OCI-LY3 (cell line): ENCODE data around the gene TXLNA.

Experiments used
- H2AFZ ChIP-seq: fragments of 200-600, 300-600 bp; shearing (Covaris generic); 2 replicates; pipeline ENCODE4 v1.6.0; 2014; ENCODE audit warnings: antibody characterized with exemption, low read depth, low read length
- H3K27ac ChIP-seq: fragments of 200-600, 300-600 bp; sonication (generic); 2 replicates; pipeline ENCODE4 v1.5.1; 2014; ENCODE audit warnings: mild to moderate bottlenecking, low read length, moderate library complexity, mixed read lengths
- H3K27me3 ChIP-seq: fragments of 200-600, 300-600 bp; sonication (generic); 2 replicates; pipeline ENCODE4 v1.6.1; 2014; ENCODE audit warnings: low read depth, low read length, mixed read lengths
- H3K36me3 ChIP-seq: fragments of 200-600, 300-600 bp; sonication (generic); replicated peaks from 2 replicates; pipeline ENCODE3; 2014; ENCODE audit warnings: low read depth, low read length, mixed read lengths
- H3K4me1 ChIP-seq: fragments of 300-600, 200-600 bp; sonication (generic); 2 replicates; pipeline ENCODE4 v1.6.1; 2014; ENCODE audit warnings: low read length, mixed read lengths
- H3K4me2 ChIP-seq: fragments of 200-600, 300-600 bp; sonication (generic); 2 replicates; pipeline ENCODE4 v1.6.1; 2014; ENCODE audit warnings: low read length, mixed read lengths
- H3K4me3 ChIP-seq: fragments of 300-600, 200-600 bp; sonication (generic); 2 replicates; pipeline ENCODE4 v1.5.1; 2014; ENCODE audit warnings: antibody characterized with exemption, mild to moderate bottlenecking, low read length, moderate library complexity
- H3K79me2 ChIP-seq: fragments of 300-600, 200-600 bp; shearing (Covaris generic); 2 replicates; pipeline ENCODE4 v1.6.1; 2014; ENCODE audit warnings: mild to moderate bottlenecking, low read length, mixed read lengths
- H3K9ac ChIP-seq: fragments of 300-600, 200-600 bp; shearing (Covaris generic); 2 replicates; pipeline ENCODE4 v1.6.0; 2014; ENCODE audit warnings: mild to moderate bottlenecking, low read length, moderate library complexity
- H3K9me3 ChIP-seq: fragments of 200-600, 300-600 bp; shearing (Covaris generic); 2 replicates; pipeline ENCODE4 v1.6.1; 2014; ENCODE audit warnings: low read length, mixed read lengths; ENCODE audit not compliant: insufficient read depth
- H4K20me1 ChIP-seq: fragments of 200-600, 300-600 bp; sonication (generic); 2 replicates; pipeline ENCODE4 v1.6.1; 2016; ENCODE audit warnings: low read length, mixed read lengths; ENCODE audit not compliant: insufficient read depth
- CTCF ChIP-seq: fragments of 200-600, 300-600 bp; sonication (generic); IDR thresholded peaks from 2 replicates; pipeline ENCODE4 v1.5.1; 2014; ENCODE audit warnings: antibody characterized with exemption, low read length, low read depth
- EZH2phosphoT487 ChIP-seq: fragments of 200-600 bp; shearing (Covaris generic); IDR thresholded peaks from 2 replicates; pipeline ENCODE4 v1.6.1; 2018; ENCODE audit warnings: antibody characterized with exemption, mixed run types, low read depth

Gene TXLNA

GRCh38 chr1:32172621-32173245 lies 6.7 kb upstream of the TXLNA start:
- Histone ChIP-seq H3K36me3 (peaks cover 32% of the 10 kb centered on the region), H3K4me3 (no peak overlapping the region)

GRCh38 chr1:32178380-32179192 lies 889 bp upstream of the TXLNA start:
- H2AFZ ChIP-seq: no peak overlapping the region
- H3K79me2 ChIP-seq: peaks cover 36% of the 10 kb centered on the region
- peaks cover 18% of the 10 kb centered on the region for H3K4me1 ChIP-seq
- peak overlapping the region; percentile 94 for H3K4me2 ChIP-seq
- H3K4me3 ChIP-seq: peak overlapping the region; percentile 94
- no peaks in the 10 kb centered on the region; the same call in 1 of the 2 replicates for H4K20me1 ChIP-seq
- peaks cover 24% of the 10 kb centered on the region for H3K36me3 ChIP-seq
- H3K9ac ChIP-seq: peak overlapping the region; percentile 96
- no peak for TF ChIP-seq EZH2phosphoT487
- no peak for TF ChIP-seq CTCF
- no peaks in the 10 kb centered on the region for H3K9me3 ChIP-seq
- H3K27ac ChIP-seq: peak overlapping the region; percentile 76
- H3K27me3 ChIP-seq: no peaks in the 10 kb centered on the region

More at GRCh38 chr1:32172621-32173245, 6.7 kb upstream of the TXLNA start:
- Histone ChIP-seq H4K20me1 (no peaks in the 10 kb centered on the region), H3K27me3 (no peaks in the 10 kb centered on the region), H2AFZ (no peak overlapping the region), H3K27ac (no peak overlapping the region), H3K9me3 (no peaks in the 10 kb centered on the region), H3K4me1 (peaks cover 12% of the 10 kb centered on the region), H3K4me2 (no peak overlapping the region), H3K79me2 (no peaks in the 10 kb centered on the region; the same call in 1 of the 2 replicates), H3K9ac (no peak overlapping the region)
- TF ChIP-seq CTCF (no peak), EZH2phosphoT487 (no peak)

GRCh38 chr1:32179193-32179442 lies 357 bp upstream of the TXLNA start:
- H3K27me3 ChIP-seq: no peaks in the 10 kb centered on the region
- H2AFZ ChIP-seq: peak overlapping the region; percentile 56; the same call in 1 of the 2 replicates
- peak overlapping the region; percentile 76 for H3K27ac ChIP-seq
- peak overlapping the region; percentile 94 for H3K4me3 ChIP-seq
- H3K79me2 ChIP-seq: peaks cover 41% of the 10 kb centered on the region
- TF ChIP-seq EZH2phosphoT487: no peak
- peaks cover 18% of the 10 kb centered on the region for H3K4me1 ChIP-seq
- H3K36me3 ChIP-seq: peaks cover 26% of the 10 kb centered on the region
- peak overlapping the region; percentile 96 for H3K9ac ChIP-seq
- peak overlapping the region; percentile 94 for H3K4me2 ChIP-seq
- no peaks in the 10 kb centered on the region for H3K9me3 ChIP-seq
- H4K20me1 ChIP-seq: no peaks in the 10 kb centered on the region; the same call in 1 of the 2 replicates

GRCh38 chr1:32180186-32181060 lies 948 bp downstream of the TXLNA start:
- Histone ChIP-seq H3K27me3 (no peaks in the 10 kb centered on the region), H4K20me1 (no peaks in the 10 kb centered on the region; the same call in 1 of the 2 replicates), H3K79me2 (peaks cover 52% of the 10 kb centered on the region), H3K4me1 (peaks cover 18% of the 10 kb centered on the region), H3K9me3 (no peaks in the 10 kb centered on the region), H3K36me3 (peaks cover 30% of the 10 kb centered on the region), H3K9ac (peak overlapping the region; percentile 96), H2AFZ (no peak overlapping the region), H3K4me3 (peak overlapping the region; percentile 94), H3K27ac (peak overlapping the region; percentile 76), H3K4me2 (peak overlapping the region; percentile 94)
- TF ChIP-seq CTCF: no peak
- no peak for TF ChIP-seq EZH2phosphoT487
